ENCODE results near the gene TUBG2.
A peak's percentile ranks its signal among the peaks of the same experiment; 100 is the strongest.
"Not testable (repeated sequence)": the region's sequence is repeated elsewhere in the genome, so short reads cannot be mapped to it uniquely, and the experiment has no call there.

The TUBG2 gene

GRCh38 chr17:42653179-42654124 is 5.6 kb upstream of the TUBG2 start:
- DNase-seq (ENCODE audit: low read depth) = peak; percentile 81

- peak; percentile 31 for DNase-seq (ENCODE audit: low read depth)
Measured at GRCh38 chr17:42655528-42655927, 3.6 kb upstream of the TUBG2 start.

DNA sequence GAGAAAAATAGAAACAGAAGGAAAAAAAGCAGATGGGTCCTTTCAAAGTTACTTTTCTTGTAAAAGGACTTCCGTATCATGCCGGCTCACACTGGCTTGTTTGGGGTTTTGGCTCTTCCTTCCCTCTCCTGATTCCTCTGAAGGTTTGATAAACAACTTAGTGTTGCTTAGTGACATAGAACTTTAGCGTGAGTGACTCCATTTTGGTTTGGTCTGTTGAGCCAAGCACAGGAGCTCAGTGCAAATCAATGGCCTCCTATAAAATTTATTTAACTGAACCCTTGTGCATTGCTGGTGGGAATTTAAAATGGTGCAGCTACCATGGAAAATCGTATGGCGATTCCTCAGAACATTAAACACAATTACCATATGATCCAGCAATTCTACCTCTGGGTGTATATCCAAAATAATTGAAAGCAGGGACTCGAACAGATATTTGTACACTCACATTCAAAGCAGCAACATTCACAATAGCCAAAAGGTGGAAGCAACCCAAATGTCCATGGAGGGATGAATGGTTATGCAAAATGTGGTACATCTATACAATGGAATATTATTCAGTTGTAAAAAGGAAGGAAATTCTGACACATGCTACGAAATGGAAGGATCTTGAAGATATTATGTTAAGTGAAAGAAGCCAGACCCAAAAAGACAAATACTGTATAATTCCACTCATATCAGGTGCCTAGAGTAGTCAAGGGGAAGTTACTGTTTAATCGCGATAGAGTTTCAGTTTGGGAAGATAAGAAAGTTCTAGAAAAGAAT is 1.1 kb upstream of the TUBG2 start:
- no peak for DNase-seq (ENCODE audit: low read depth)

DNA sequence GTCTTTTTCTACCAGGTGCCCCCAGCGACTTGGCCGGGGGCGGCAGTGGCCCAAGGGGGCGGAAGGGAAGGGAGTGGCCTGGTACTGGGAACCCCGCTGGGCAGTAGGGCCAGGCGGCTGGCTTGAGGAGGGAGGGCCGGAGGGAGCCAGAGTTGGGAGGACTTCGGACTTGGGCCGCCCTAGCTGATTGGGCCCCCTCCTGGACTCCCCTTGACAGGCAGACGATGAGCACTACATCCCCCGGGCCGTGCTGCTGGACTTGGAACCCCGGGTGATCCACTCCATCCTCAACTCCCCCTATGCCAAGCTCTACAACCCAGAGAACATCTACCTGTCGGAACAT is 819 bp downstream of the TUBG2 start:
- not testable (repeated sequence) for DNase-seq (ENCODE audit: low read depth)

GRCh38 chr17:42660692-42661345 is 1.7 kb downstream of the TUBG2 start:
- DNase-seq (ENCODE audit: low read depth) = peak; percentile 51

GRCh38 chr17:42665581-42666001 is 6.5 kb downstream of the TUBG2 start:
- no peak for DNase-seq (ENCODE audit: low read depth)

DNA sequence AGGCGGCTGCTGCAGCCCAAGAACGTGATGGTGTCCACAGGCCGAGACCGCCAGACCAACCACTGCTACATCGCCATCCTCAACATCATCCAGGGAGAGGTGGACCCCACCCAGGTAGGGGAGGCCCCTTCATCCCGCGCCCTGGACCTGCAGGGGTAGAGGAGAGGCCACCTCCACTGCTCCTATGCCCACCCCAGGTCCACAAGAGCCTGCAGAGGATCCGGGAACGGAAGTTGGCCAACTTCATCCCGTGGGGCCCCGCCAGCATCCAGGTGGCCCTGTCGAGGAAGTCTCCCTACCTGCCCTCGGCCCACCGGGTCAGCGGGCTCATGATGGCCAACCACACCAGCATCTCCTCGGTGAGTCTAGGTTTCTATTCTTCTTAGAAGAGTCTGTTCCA is 7.0 kb downstream of the TUBG2 start:
- not testable (repeated sequence) for DNase-seq (ENCODE audit: low read depth)

GRCh38 chr17:42667088-42667951 is 8.2 kb downstream of the TUBG2 start:
- DNase-seq (ENCODE audit: low read depth) = peak; percentile 75

DNA sequence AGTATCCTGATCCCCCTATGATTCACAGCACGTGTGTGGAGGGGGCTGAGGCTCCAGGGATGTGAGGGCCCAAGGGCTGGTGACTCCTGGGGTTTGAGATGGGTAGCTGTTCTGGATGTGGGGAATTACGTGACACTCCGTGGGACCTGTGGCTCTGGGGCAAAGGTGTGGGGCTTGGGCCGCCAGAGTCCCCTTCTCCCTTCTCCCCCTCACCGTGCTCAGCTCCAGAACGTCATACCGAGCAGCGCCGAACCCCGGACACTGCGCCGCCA is 10.6 kb downstream of the TUBG2 start:
- DNase-seq (ENCODE audit: low read depth) = no peak

- DNase-seq (ENCODE audit: low read depth) = no peak
Measured at GRCh38 chr17:42669977-42670788, 11.1 kb downstream of the TUBG2 start.

- DNase-seq (ENCODE audit: low read depth) = no peak
Measured at GRCh38 chr17:42670789-42671657, 11.9 kb downstream of the TUBG2 start.

- no peak for DNase-seq (ENCODE audit: low read depth)
Measured at GRCh38 chr17:42672038-42672437, 13.0 kb downstream of the TUBG2 start.

- peak; percentile 10 for DNase-seq (ENCODE audit: low read depth)
Measured at GRCh38 chr17:42673266-42673884, 14.3 kb downstream of the TUBG2 start.

DNA sequence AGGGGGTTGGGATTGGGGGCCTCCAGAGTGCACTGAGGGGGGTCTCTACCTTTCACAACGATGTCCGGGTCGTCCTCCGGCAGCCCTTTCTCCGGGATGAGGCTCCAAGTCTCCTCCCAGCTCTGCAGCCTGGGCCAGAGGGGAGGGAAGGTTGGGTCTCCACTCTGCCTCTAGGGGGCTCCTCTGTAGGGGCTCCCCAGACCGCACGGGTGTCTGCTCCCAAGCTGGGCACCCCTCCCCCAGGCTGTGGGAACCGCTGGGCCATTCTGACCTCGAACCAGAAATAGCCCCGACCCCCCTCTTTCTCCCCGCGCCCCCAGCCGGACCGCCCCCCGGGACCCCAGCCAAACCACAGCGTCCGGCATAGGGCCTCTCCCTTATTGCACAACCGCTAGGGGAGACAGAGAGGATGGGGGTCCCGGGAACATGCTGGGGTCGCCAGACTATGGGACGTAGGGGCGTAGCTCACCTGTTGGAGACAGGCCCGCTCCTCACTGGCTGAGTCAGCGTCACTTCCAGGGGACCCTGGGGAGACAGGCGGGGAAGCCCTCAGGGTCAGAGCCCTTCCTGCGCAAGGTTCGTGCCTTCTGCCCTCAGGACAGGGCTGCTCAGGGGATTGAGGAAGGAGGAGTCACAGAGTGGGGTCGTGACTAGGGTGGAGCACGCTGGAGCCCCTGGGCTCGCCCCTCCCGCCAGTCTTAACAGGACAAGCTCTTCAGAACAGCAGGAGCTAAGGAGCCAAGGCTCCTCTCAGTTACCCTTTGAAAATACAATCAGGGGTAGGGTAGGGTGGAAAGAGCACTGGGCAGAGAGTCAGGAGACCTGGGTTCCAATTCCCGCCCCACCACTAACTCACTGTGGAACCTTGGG is 15.0 kb downstream of the TUBG2 start:
- DNase-seq (ENCODE audit: low read depth) = peak; percentile 67

GRCh38 chr17:42674755-42675347 is 15.8 kb downstream of the TUBG2 start:
- DNase-seq (ENCODE audit: low read depth) = no peak

- no peak for DNase-seq (ENCODE audit: low read depth)
Measured at GRCh38 chr17:42675348-42675964, 16.4 kb downstream of the TUBG2 start.

GRCh38 chr17:42675965-42676423 is 16.9 kb downstream of the TUBG2 start:
- DNase-seq (ENCODE audit: low read depth) = peak; percentile 62

All from iris pigment epithelial cell (primary cell).